NCI-H446 (cell line): ENCODE data around the gene LYRM1.
"Not testable (repeated sequence)": the region's sequence is repeated elsewhere in the genome, so short reads cannot be mapped to it uniquely, and the experiment has no call there.

Experiments
- DNase-seq, 2 experiments: peaks; one replicate each; lab custom pipeline; 2025; lab: John Stamatoyannopoulos, UW

The LYRM1 gene, protein sequence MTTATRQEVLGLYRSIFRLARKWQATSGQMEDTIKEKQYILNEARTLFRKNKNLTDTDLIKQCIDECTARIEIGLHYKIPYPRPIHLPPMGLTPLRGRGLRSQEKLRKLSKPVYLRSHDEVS

DNA sequence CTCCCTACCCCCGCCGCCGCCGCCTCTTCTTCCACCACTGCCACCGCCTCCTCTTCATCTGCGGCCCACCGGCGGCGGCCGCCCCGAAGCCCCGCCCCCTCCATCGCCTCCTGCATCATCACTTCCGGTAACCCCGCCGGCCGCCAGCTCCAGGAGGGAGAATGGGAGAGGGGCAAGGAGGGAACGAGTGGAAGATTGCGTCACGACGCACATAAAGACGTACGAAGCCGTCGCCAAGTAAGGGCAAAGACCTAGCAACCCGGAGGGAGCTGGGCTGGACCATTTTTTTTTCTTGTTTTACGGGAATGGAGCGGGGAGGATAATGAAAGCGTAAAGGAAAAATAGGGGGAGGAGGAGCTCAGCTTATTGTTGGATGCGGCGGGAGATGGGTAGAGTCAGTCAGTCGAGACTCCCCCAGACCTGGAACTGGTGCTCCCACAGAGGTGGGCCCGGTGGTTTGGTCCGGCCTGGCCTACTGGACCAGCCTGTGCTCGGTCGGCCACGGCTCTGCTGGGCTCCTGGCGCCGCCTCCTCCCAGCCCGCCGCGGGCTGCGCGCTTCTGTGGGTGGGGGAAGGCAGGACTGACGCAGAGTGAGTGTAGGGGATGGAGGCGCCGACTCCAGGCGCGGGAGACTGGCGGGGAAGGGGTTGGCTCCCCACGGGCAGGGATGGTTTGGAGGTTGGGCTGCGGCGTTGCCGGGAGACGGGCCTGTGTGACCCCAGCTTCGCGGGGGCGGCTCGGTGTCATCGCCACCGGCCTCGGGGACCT lies at the start of gene LYRM1, which contains the start of gene DCUN1D3:
TSS of gene LYRM1 (plus strand) at position 473 of the 769 bp plus-strand sequence. CDS start 14,785 bp downstream, outside the sequence.
TSS of gene DCUN1D3 (minus strand) at position 60 of the 769 bp plus-strand sequence. CDS start 37,820 bp downstream, outside the sequence.
- DNase-seq, result peak; percentile 90 to 96

GRCh38 chr16:20850981-20851380 lies 49.6 kb upstream of the LYRM1 start:
- no peak for DNase-seq

- peak in 1 of 2 experiments; percentile 34 for DNase-seq
Measured at GRCh38 chr16:20851601-20852000, 49.0 kb upstream of the LYRM1 start.

DNA sequence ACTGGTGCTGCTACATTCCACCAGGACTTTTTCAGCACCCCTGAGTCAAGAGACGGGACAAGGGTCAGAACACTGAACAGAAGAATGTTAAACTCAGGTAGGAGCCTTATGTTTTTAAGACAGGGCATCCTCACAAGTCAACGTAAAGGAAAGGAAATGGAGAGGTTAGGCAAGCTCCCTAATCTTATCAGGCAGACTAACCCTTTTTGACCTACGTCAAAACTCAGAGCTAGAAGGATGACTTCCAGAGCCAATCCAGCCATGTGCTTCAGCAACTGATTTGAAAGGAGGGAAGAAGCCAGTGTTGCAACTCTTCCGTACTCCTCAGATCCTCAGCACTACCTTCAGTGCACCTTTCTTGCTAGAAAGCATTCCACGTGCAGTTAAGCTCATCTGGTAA lies 47.4 kb upstream of the LYRM1 start:
- DNase-seq, result no peak

DNA sequence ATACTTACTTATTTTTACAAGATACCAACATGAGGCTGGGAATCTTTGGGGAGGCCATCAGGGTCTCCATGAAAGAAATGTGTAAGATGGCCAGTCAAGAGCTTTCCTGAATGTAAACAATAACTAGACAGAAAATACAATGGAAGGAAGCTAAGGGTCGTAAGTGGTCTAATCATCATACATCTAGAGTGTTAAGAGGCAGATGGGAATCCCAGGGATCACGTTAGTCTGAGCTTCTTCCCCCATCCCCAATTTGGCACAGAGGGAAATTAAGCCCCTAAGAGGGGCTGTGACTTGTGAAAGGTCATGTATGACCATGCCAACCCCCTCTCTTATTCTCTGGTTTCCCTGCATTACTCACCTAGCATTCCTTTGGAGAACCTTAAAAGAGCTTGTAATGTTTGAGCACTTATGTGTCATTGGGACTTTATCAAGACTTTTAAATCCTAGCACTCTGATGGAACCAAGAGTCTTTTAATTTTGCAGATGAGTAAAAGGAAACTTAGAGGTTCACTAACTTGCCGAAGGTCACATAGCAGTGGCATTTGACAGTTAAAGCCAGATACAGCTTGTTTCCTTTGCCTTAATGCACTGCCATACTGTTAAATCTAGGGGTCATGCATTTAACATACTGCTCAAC lies 46.5 kb upstream of the LYRM1 start:
- no peak for DNase-seq

DNA sequence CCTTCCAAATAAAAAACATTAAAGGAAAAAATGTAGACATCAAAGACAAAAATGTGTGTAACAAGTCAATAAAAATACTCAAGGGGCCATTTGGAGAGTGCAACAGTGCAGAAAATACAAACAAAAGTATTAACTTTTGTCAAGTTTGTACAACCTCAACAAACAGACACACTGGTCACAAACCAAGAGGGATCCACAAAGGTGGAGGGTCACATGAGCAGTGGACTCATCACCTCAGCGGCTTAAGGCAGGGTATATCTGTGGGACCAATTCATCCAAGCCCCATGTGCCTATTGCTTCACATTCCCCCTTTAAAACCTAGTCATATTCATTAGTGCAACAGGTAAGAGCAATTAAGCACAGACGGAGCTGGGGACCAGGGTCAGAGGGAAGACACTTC lies 45.6 kb upstream of the LYRM1 start:
- no peak for DNase-seq

- no peak for DNase-seq
Measured at GRCh38 chr16:20857281-20857680, 43.3 kb upstream of the LYRM1 start.

DNA sequence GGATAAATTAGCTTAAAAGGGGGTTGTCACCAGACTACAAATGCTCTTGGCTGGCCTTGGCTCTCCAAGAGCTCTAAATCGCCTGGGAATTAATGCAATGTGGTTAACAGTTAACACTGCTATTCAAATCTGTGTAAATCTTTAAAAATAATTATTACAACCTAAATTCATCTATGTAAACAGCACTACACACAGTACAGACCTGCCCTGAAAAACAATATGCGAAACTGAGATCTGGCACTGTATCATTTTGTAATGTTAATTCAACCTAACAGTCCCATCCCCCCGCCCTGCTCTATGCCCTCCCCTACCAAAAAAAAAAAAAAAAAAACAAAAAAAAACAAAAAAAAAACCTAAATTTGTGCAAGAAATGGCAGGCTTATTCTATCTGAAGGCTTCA lies 41.3 kb upstream of the LYRM1 start:
- no peak for DNase-seq

GRCh38 chr16:20859699-20860098 lies 40.9 kb upstream of the LYRM1 start:
- DNase-seq, result no peak

DNA sequence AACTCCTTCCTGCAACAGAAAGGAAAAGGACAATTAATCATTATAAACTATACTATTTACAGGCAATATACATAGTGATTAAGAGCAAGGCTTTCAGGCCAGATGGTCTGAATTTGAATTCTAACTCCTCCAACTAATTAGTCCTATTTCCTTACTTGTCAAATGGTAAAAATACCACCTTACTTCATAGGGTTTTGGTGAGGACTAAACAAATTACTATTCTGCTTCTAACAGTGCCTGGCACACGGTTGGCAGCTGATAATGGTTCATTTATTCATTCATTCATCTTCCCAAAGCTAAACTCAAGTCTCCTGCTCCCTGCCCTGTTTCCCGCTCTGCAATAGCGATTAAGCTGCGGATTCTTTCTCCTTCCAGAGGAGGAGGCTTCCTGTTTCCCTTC lies 40.2 kb upstream of the LYRM1 start:
- DNase-seq, result no peak

DNA sequence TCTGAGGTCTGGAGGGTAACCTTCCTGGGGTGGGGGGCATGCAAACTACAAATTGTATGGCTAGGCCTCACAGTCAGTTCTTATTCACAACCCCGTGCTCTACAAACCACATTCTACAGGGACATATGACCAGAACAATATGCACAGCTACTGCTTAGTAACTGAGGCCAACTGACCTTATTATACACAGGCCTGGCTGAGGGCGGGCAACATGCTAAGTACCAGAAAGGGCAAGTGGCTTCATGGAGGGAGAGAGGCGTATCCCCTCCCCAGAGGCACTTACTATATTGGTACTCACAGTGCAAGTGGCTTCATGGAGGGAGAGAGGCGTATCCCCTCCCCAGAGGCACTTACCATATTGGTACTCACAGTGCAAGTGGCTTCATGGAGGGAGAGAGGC lies 39.6 kb upstream of the LYRM1 start:
- not testable (repeated sequence) for DNase-seq

DNA sequence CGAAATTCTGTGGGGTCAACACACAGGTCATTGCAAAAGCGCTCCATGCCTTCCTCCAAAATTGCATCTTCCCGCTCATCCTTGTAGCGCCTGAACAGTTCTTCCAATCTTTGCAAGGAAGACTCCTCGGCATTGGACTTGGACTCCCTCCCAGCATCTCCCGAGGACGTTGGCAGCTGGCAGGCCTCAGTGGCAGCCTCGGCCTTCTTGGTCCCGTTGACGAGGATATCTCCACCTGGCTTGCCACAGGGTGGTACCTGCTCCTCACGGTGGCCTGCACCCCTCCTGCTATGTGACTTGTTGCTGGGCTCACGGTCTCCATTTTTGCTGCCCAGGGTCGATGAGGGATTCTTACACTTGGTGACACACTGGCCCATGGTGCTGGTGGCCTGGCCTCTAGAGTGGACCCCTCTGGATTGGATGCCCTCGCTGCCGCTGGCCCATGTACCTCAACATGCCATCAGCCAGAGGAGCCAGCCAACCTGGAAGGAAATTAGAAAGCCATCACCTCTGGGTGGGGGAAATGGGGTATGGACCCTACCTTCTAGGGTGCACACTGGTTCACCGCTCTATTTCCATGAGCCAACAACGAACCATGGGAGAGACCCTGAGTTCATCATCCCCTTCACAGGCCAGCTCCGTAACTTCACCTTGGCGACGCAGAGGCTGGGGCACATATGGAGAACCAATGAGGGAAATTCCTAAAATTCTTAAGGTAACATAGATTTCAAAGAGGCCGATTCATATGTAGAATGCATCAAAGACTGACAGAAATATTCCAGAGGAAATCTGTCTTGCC lies 38.2 kb upstream of the LYRM1 start:
- DNase-seq, result no peak

- not testable (repeated sequence) for DNase-seq
Measured at GRCh38 chr16:20864376-20864775, 36.2 kb upstream of the LYRM1 start.

GRCh38 chr16:20865420-20866131 lies 35.0 kb upstream of the LYRM1 start:
- DNase-seq, result no peak

DNA sequence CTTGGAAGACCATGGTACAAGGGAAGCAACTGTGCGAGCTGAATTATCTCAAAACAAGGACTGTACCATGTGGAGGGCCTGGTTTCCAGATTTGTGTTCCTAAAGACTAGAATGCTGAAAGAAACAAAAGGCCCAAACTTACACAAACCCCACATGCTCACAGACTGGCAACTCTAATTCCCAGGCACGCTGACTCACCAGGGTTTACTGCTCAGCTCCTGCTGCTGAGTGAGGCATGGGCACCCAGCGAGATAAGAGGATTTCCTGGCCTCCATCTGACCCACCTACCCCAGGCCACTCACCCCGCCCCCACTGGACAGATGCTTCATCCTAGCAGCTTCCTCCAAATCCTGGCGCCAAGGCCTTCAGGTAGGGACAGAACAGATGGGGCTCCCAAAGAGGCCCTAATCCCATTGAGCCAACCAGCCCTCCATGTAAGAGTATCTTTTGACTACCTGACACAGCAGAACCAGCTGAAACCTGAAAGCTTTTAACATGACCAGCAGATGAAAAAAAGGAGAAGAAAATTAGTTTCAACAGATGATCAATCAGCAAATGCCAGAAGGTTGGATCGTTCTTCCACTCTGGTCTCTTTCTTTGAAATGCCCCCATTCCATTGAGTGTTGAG lies 34.3 kb upstream of the LYRM1 start:
- peak in 1 of 2 experiments; percentile 49 for DNase-seq

DNA sequence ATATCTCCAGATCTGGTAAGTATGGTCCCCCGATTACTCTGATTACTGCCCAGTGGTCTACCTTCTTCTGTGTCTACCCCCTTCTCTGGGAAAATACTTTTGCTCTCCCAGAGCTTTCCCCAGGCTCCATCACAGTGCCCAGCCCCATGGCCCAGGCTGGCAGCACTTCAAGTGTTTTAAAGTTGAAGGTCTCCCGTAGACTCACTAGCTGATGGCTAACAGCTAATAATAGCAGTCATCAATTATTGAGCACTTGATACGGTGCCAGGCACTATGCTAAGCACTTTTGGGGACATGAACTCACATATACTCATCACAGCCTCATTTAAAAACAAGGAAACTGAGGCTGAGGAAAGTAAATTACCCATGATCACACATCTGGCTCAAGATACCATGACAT lies 33.8 kb upstream of the LYRM1 start:
- DNase-seq, result no peak

DNA sequence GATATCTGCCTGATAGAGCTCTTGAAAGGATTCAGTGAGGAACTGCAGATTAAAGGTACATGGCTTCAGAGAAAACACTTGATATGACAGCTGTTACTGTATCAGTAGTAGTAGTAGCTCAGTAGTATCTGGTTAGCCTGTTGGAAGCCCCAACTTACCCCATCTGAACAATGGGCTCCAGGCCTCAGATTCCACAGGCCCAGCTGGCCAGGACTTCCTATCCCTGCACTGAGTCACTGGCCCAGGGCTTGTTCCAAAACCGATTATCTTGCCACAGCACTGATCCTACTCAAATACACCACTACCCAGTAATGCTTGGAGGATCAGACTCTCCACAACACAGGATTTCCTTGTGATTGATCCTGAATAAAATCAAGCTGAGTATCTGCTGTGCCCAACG lies 33.0 kb upstream of the LYRM1 start:
- DNase-seq, result no peak

DNA sequence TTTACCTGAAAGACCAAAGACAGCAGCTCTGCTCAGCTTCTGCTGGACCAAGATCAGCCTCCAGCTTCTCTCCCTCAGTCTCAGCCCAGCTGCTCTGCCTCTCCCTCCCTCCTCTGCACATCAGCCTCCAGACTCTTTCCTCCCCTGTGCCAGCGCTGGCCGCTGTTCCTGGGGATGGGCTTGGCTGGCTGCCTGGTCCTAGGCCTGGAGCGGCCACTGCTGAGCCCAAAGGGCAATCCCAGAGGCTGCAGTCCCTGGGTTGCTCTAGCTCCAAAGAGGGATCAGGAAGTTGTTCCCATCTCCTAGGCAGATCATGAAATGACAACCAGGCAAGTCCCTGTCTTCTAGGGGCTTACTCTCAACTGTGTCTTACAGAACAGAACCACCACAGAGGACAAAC lies 31.7 kb upstream of the LYRM1 start:
- DNase-seq, result peak in 1 of 2 experiments; percentile 49

- DNase-seq, result peak in 1 of 2 experiments; percentile 25
Measured at GRCh38 chr16:20870122-20870820, 30.3 kb upstream of the LYRM1 start.

DNA sequence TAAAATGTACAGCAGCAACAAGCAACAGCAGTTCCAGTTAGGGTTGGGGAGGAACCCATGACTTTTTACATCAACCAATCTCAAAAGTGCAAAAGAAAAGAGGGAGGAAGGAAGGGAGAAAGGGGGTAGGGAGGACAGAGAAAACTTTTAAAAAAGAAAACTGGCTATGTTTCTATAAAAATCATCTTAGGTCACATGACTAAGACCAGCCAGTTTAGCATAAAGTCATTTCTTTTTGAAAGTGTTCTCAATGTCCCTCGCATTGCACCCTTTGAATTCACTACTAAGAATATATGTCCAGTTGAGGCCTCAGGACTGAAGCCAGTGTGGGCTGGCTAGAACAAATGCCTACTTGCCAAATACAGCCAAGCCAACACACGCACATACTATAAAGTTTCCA lies 29.3 kb upstream of the LYRM1 start:
- no peak for DNase-seq
